ENCODE measurements around the gene SMIM9. TPM values are rescaled to one million over a fixed set of nuclear protein-coding genes. Genes with fewer than 3 reads are reported as not detected.

The SMIM9 gene
- total and polyA plus RNA-seq, 2 donors from 2014 or later = not detected

- DNase-seq (no peak), FAIRE-seq (no peak)
- Histone ChIP-seq H3K4me3 (ENCODE audit: low read length in 3 of 3) (peak overlapping the region in 1 of 3 donors; percentile 3), H3K36me3 (ENCODE audit: control insufficient read depth in 2 of 3, insufficient read depth in 3 of 3, low read length in 3 of 3) (no peaks in the 10 kb centered on the region), H3K9ac (ENCODE audit: low read length in 3 of 3) (no peak overlapping the region), H3K9me3 (ENCODE audit: control insufficient read depth in 2 of 3, insufficient read depth in 1 of 3, low read length in 3 of 3) (no peaks in the 10 kb centered on the region), H3K27me3 (ENCODE audit: control insufficient read depth, insufficient read depth, low read length) (no peaks in the 10 kb centered on the region), H3K4me1 (ENCODE audit: control insufficient read depth in 2 of 3, insufficient read depth in 2 of 3, low read depth in 1 of 3, low read length in 3 of 3) (peaks cover 0 to 15% (median 3%) of the 10 kb centered on the region in 3 donors), H3K27ac (ENCODE audit: low read depth in 2 of 2, low read length in 2 of 2) (no peak overlapping the region)
- intact Hi-C loops (cut with DNase I) = no loop called here
- TF ChIP-seq, protein P1, sequence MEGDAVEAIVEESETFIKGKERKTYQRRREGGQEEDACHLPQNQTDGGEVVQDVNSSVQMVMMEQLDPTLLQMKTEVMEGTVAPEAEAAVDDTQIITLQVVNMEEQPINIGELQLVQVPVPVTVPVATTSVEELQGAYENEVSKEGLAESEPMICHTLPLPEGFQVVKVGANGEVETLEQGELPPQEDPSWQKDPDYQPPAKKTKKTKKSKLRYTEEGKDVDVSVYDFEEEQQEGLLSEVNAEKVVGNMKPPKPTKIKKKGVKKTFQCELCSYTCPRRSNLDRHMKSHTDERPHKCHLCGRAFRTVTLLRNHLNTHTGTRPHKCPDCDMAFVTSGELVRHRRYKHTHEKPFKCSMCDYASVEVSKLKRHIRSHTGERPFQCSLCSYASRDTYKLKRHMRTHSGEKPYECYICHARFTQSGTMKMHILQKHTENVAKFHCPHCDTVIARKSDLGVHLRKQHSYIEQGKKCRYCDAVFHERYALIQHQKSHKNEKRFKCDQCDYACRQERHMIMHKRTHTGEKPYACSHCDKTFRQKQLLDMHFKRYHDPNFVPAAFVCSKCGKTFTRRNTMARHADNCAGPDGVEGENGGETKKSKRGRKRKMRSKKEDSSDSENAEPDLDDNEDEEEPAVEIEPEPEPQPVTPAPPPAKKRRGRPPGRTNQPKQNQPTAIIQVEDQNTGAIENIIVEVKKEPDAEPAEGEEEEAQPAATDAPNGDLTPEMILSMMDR (IDR thresholded peaks at IDR 0.05; ENCODE audit: borderline replicate concordance, extremely low read depth, insufficient read depth) = no peak
These were observed 33.8 kb downstream of the SMIM9 start for GRCh38 chrX:154800478-154801210.

- no peak for FAIRE-seq
- peak overlapping the region in 1 of 2 donors; percentile 3 for H3K27ac ChIP-seq (ENCODE audit: low read depth in 2 of 2, low read length in 2 of 2)
- peak in 2 of 5 donors; percentile 12 to 51 for DNase-seq
- no peaks in the 10 kb centered on the region for H3K36me3 ChIP-seq (ENCODE audit: control insufficient read depth in 2 of 3, insufficient read depth in 3 of 3, low read length in 3 of 3)
- peak overlapping the region in 2 of 3 donors; percentile 3 to 12 for H3K4me3 ChIP-seq (ENCODE audit: low read length in 3 of 3)
- no peak overlapping the region for H3K9ac ChIP-seq (ENCODE audit: low read length in 3 of 3)
- peaks cover 0 to 15% (median 3%) of the 10 kb centered on the region in 3 donors for H3K4me1 ChIP-seq (ENCODE audit: control insufficient read depth in 2 of 3, insufficient read depth in 2 of 3, low read depth in 1 of 3, low read length in 3 of 3)
- TF ChIP-seq, protein P1 (IDR thresholded peaks at IDR 0.05; ENCODE audit: borderline replicate concordance, extremely low read depth, insufficient read depth) = no peak
- no peaks in the 10 kb centered on the region for H3K9me3 ChIP-seq (ENCODE audit: control insufficient read depth in 2 of 3, insufficient read depth in 1 of 3, low read length in 3 of 3)
- intact Hi-C loops (cut with DNase I) = no loop called here
- no peaks in the 10 kb centered on the region for H3K27me3 ChIP-seq (ENCODE audit: control insufficient read depth, insufficient read depth, low read length)
These were observed 34.7 kb downstream of the SMIM9 start for GRCh38 chrX:154799556-154800348.

DNA sequence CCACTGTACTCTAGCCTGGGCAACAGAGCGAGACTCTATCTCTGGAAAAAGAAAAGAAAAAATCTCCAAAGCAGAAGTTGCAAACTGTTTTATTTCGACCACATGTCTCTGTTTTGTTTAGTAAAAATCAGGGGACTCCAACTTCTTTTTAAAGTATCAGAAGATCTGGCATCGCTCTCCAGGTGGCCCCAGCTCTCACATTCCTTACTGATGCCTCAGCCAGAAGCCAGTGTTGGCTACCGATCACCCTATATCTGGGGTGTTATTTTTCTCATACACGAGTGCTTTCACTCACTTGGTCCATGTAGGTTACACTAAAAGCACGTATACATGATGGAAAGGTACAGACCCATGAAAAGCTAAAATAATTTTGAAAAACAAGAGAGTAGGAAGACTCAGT lies 37.5 kb downstream of the SMIM9 start:
- intact Hi-C loops (cut with DNase I) = no loop called here
- H3K4me3 ChIP-seq (ENCODE audit: low read length in 3 of 3) = no peak overlapping the region
- H3K9ac ChIP-seq (ENCODE audit: low read length in 3 of 3) = no peak overlapping the region
- H3K4me1 ChIP-seq (ENCODE audit: control insufficient read depth in 2 of 3, insufficient read depth in 2 of 3, low read depth in 1 of 3, low read length in 3 of 3) = peaks cover 0 to 7% (median 6%) of the 10 kb centered on the region in 3 donors
- FAIRE-seq (no peak), DNase-seq (no peak)
- no peak overlapping the region for H3K27ac ChIP-seq (ENCODE audit: low read depth in 2 of 2, low read length in 2 of 2)
- H3K27me3 ChIP-seq (ENCODE audit: control insufficient read depth, insufficient read depth, low read length) = no peaks in the 10 kb centered on the region
- no peaks in the 10 kb centered on the region for H3K9me3 ChIP-seq (ENCODE audit: control insufficient read depth in 2 of 3, insufficient read depth in 1 of 3, low read length in 3 of 3)
- H3K36me3 ChIP-seq (ENCODE audit: control insufficient read depth in 2 of 3, insufficient read depth in 3 of 3, low read length in 3 of 3) = no peaks in the 10 kb centered on the region
- TF ChIP-seq, protein P1 (IDR thresholded peaks at IDR 0.05; ENCODE audit: borderline replicate concordance, extremely low read depth, insufficient read depth) = no peak

All from kidney (tissue), 14 donors.